HCT116 (cell line): ENCODE measurements around the gene YAE1. TPM values are rescaled to one million over a fixed set of nuclear protein-coding genes. Genes with fewer than 3 reads are reported as not detected.

Experiments
- ATAC-seq: fragments of 200-7000 bp; cut with Tn5 transposase; 2 replicates; pipeline ENCODE4 v1.9.1; 2020; ENCODE audit warnings: mild to moderate bottlenecking, moderate library complexity
- BruUV-seq: library from RNA; stranded (reverse); fragments of 400-500 nt; replicated peaks from 2 replicates; lab custom pipeline; 2021; lab: Mats Ljungman, UMichigan
- CTCF ChIA-PET: fragments of 300-600 bp; sonication (Branson Sonifier 250); formaldehyde crosslinking; loops from one replicate; lab custom pipeline; 2021; ENCODE audit warnings: antibody characterized with exemption; lab: Charles Lee
- POLR2A ChIA-PET: fragments of 300-600, 350-600 bp; sonication (Branson Sonifier 250); formaldehyde crosslinking; loops from one replicate; lab custom pipeline; 2021; ENCODE audit warnings: antibody characterized with exemption; lab: Charles Lee
- RAD21 ChIA-PET, 2 experiments: fragments of 300-600 bp; sonication (Branson Sonifier 250); formaldehyde crosslinking; loops; one replicate each; lab custom pipeline; 2023; ENCODE audit warnings: low total read pairs in 2 of 2; ENCODE audit not compliant: uncharacterized antibody in 2 of 2, unreplicated experiment in 2 of 2, low non-redundant PET in 1 of 2; lab: Charles Lee
- DNase-seq: peaks from one replicate; pipeline ENCODE4 v3.0.0-alpha.2; 2010; ENCODE audit warnings: low read depth, low spot score
- H2AFZ ChIP-seq: fragments of 200-600 bp; shearing (Covaris generic), sonication (generic); 2 replicates; pipeline ENCODE4 v1.6.1; 2017; ENCODE audit warnings: low read depth, mixed run types, mixed read lengths, antibody characterized with exemption, low read length; ENCODE audit not compliant: poor library complexity, severe bottlenecking
- H3K27ac ChIP-seq: 2 replicates; pipeline ENCODE4 v1.5.1; 2012; ENCODE audit warnings: low read depth, low read length
- H3K27me3 ChIP-seq: fragments of 200-600 bp; sonication (generic); 2 replicates; pipeline ENCODE4 v1.6.1; 2016; ENCODE audit warnings: mixed run types, low read length, mixed read lengths; ENCODE audit not compliant: insufficient read depth
- H3K36me3 ChIP-seq, 2 experiments: fragments of 200-500 bp in 1 of 2; fragments of 200-600 bp in 1 of 2; sonication (Bioruptor generic) in 1 of 2; sonication (generic) in 1 of 2; 2 replicates each; pipeline versions ENCODE4 v1.5.1 to v1.6.1; 2014 to 2016; ENCODE audit warnings: low read length in 2 of 2, inconsistent platforms in 1 of 2, mixed read lengths in 1 of 2, mixed run types in 1 of 2; ENCODE audit not compliant: insufficient read depth in 2 of 2, control insufficient read depth in 1 of 2
- H3K4me1 ChIP-seq, 2 experiments: fragments of 200-600 bp in 1 of 2; sonication (generic) in 1 of 2; 2 replicates each; pipeline versions ENCODE4 v1.5.1 to v1.6.1; 2012 to 2017; ENCODE audit warnings: low read length in 2 of 2, inconsistent platforms in 1 of 2, mild to moderate bottlenecking in 1 of 2, mixed read lengths in 1 of 2, mixed run types in 1 of 2, moderate library complexity in 1 of 2; ENCODE audit not compliant: insufficient read depth in 2 of 2, control insufficient read depth in 1 of 2
- H3K4me2 ChIP-seq: fragments of 200-600 bp; sonication (generic); 2 replicates; pipeline ENCODE4 v1.6.1; 2017; ENCODE audit warnings: mixed run types, low read length, mixed read lengths
- H3K4me3 ChIP-seq, 2 experiments: fragments of 200-600 bp in 1 of 2; sonication (generic) in 1 of 2; replicated peaks in 1 of 2; 2 replicates each; pipeline ENCODE4 v1.5.1; 2011 to 2016; ENCODE audit warnings: low read length in 2 of 2, control low read depth in 1 of 2, low read depth in 1 of 2, mild to moderate bottlenecking in 1 of 2, mixed read lengths in 1 of 2, mixed run types in 1 of 2
- H3K79me2 ChIP-seq: fragments of 200-600 bp; sonication (generic); 2 replicates; pipeline ENCODE4 v1.6.1; 2017; ENCODE audit warnings: mild to moderate bottlenecking, mixed run types, low read length, moderate library complexity, mixed read lengths; ENCODE audit not compliant: insufficient read depth
- H3K9ac ChIP-seq: fragments of 200-600 bp; sonication (generic); 2 replicates; pipeline ENCODE4 v1.6.1; 2016; ENCODE audit warnings: low read length, mixed read lengths
- H3K9me2 ChIP-seq: fragments of 200-600 bp; sonication (generic), shearing (Covaris generic); 2 replicates; pipeline ENCODE4 v1.6.1; 2017; ENCODE audit warnings: mixed run types, mild to moderate bottlenecking, moderate library complexity; ENCODE audit not compliant: insufficient read depth
- H3K9me3 ChIP-seq, 2 experiments: fragments of 200-500 bp in 1 of 2; fragments of 200-600 bp in 1 of 2; sonication (Bioruptor generic) in 1 of 2; sonication (generic) in 1 of 2; 2 replicates each; pipeline ENCODE4 v1.6.1; 2014 to 2017; ENCODE audit warnings: low read length in 2 of 2, mixed read lengths in 2 of 2, inconsistent platforms in 1 of 2, low read depth in 1 of 2, mild to moderate bottlenecking in 1 of 2, mixed run types in 1 of 2, moderate library complexity in 1 of 2; ENCODE audit not compliant: control insufficient read depth in 1 of 2, insufficient read depth in 1 of 2
- H4K20me1 ChIP-seq: fragments of 200-600 bp; sonication (generic), shearing (Covaris generic); 2 replicates; pipeline ENCODE4 v1.6.1; 2017; ENCODE audit warnings: mixed run types, mild to moderate bottlenecking, moderate library complexity; ENCODE audit not compliant: insufficient read depth
- CTCF ChIP-seq, 3 experiments: fragments of 200-600 bp in 1 of 3; sonication (generic) in 1 of 3; IDR thresholded peaks in 2 of 3; conservative IDR thresholded peaks in 1 of 3; 2 replicates each; pipeline ENCODE4 v1.5.1; 2012 to 2017; ENCODE audit warnings: low read depth in 2 of 3, low read length in 2 of 3, antibody characterized with exemption in 1 of 3, borderline replicate concordance in 1 of 3, control low read depth in 1 of 3, mild to moderate bottlenecking in 1 of 3, mixed read lengths in 1 of 3, mixed run types in 1 of 3, moderate library complexity in 1 of 3; ENCODE audit not compliant: insufficient read depth in 1 of 3
- ELF1 ChIP-seq: IDR thresholded peaks from 2 replicates; pipeline ENCODE4 v1.6.1; 2012; ENCODE audit warnings: low read depth, borderline replicate concordance
- EZH2 ChIP-seq: fragments of 200-600 bp; sonication (generic); IDR thresholded peaks from 2 replicates; pipeline ENCODE4 v1.6.1; 2017; ENCODE audit warnings: antibody characterized with exemption, mixed run types
- JUND ChIP-seq: IDR thresholded peaks from 2 replicates; pipeline ENCODE4 v1.6.1; 2012
- POLR2AphosphoS5 ChIP-seq: IDR thresholded peaks from 2 replicates; pipeline ENCODE4 v1.6.1; 2011; ENCODE audit warnings: mild to moderate bottlenecking, low read depth, low read length, moderate library complexity
- RAD21 ChIP-seq: IDR thresholded peaks from 2 replicates; pipeline ENCODE4 v1.6.1; 2012; ENCODE audit warnings: low read depth, mild to moderate bottlenecking
- SP1 ChIP-seq: IDR thresholded peaks from 2 replicates; pipeline ENCODE4 v1.6.1; 2012; ENCODE audit warnings: low read depth
- SRF ChIP-seq: IDR thresholded peaks from 2 replicates; pipeline ENCODE4 v1.6.1; 2012; ENCODE audit warnings: low read depth
- TCF7L2 ChIP-seq: IDR thresholded peaks from 2 replicates; pipeline ENCODE4 v1.7.0; 2011; ENCODE audit warnings: borderline replicate concordance, inconsistent platforms; ENCODE audit not compliant: insufficient read depth, insufficient read length; ENCODE audit errors: extremely low read depth
- ZFX ChIP-seq: fragments of 450-650 bp; IDR thresholded peaks from 2 replicates; pipeline ENCODE4 v1.6.1; 2017
- ZNF274 ChIP-seq: fragments of 200-500 bp; sonication (Bioruptor generic); IDR thresholded peaks from 2 replicates; pipeline ENCODE4 v1.6.1; 2014; ENCODE audit warnings: mild to moderate bottlenecking, low read depth, low read length, inconsistent platforms
- intact Hi-C: fragments of 100-400 bp; cut with micrococcal nuclease; formaldehyde crosslinking; loops from 2 replicates; pipeline ENCODE4 v1.10.0; 2022
- total RNA-seq: library from RNA; stranded (reverse); gene quantifications from one replicate; pipeline ENCODE4 v1.2.1, GENCODE V29; 2021; ENCODE audit not compliant: unreplicated experiment

YAE1 gene
- total RNA-seq, 1 experiment from 2014 or later: 16.9 TPM

- H3K27me3 ChIP-seq: no peaks in the 10 kb centered on the region
- H3K36me3 ChIP-seq: no peaks in the 10 kb centered on the region
- no peak overlapping the region for H2AFZ ChIP-seq
- no peak for DNase-seq
- H4K20me1 ChIP-seq: no peaks in the 10 kb centered on the region
- no peak overlapping the region for H3K27ac ChIP-seq
- TF ChIP-seq POLR2AphosphoS5: no peak
- TF ChIP-seq CTCF (IDR thresholded peaks at IDR 0.05 in 2 of 3, conservative IDR thresholded peaks at IDR 0.05 in 1 of 3; ENCODE audit: borderline replicate concordance in 1 of 3, insufficient read depth in 1 of 3, low read depth in 2 of 3, low read length in 2 of 3): no peak
- no peak for TF ChIP-seq SRF
- TF ChIP-seq EZH2: no peak
- no peak for TF ChIP-seq RAD21
- no peak for TF ChIP-seq JUND
- no peak for TF ChIP-seq ELF1
- no peak for TF ChIP-seq SP1
- TF ChIP-seq ZNF274: no peak
- no peak for TF ChIP-seq ZFX
- TF ChIP-seq TCF7L2: no peak
- no peak overlapping the region for H3K9ac ChIP-seq
- ChIA-PET POLR2A (no interaction called here), RAD21 (no interaction called here), CTCF (no interaction called here)
- no peaks in the 10 kb centered on the region for H3K9me2 ChIP-seq
- no peak overlapping the region for H3K4me2 ChIP-seq
- no peak for ATAC-seq
- H3K9me3 ChIP-seq: no peaks in the 10 kb centered on the region
- no TSS peak for BruUV-seq
- H3K79me2 ChIP-seq: no peaks in the 10 kb centered on the region
- intact Hi-C loops: no loop called here
- H3K4me3 ChIP-seq: no peak overlapping the region
- peaks cover 0 to 3% of the 10 kb centered on the region in 2 experiments; a peak in 1 of 4 replicates for H3K4me1 ChIP-seq
Measured at GRCh38 chr7:39560997-39561396, 5.2 kb upstream of the YAE1 start.
